GM19395 (cell line): ENCODE measurements around the gene MOB4.
"Not testable (repeated sequence)": the region's sequence is repeated elsewhere in the genome, so short reads cannot be mapped to it uniquely, and the experiment has no call there.

ENCODE experiments used
- ATAC-seq: cut with Tn5 transposase; IDR thresholded peaks from one replicate; pipeline ENCODE4 v1.9.1; 2021; ENCODE audit warnings: mild to moderate bottlenecking, moderate library complexity; ENCODE audit not compliant: unreplicated experiment

The MOB4 gene

GRCh38 chr2:197515739-197516392 is at the start of gene MOB4:
TSS of gene MOB4 (plus strand) at chr2:197516066. CDS start at chr2:197516087, 21 bp downstream.
- peak; percentile 96 for ATAC-seq

DNA sequence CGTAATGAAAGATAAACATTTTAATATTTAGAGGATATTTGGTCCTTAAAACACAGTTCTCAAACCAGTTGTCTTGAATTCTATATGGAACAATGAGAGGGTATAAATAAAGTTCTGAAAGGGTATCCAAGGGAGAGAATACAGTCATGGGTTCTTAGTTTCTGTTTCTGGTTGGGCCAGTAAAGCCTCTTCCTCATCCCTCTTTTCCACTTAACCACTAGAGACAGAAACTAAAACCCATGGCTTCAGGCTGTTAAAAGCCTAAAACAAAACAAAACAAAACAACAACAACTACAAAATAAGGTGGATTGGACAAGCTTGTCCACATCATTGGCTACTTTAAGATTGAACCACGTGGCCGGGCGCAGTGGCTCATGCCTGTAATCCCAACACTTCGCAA is 43.7 kb upstream of the MOB4 start:
- no peak for ATAC-seq

DNA sequence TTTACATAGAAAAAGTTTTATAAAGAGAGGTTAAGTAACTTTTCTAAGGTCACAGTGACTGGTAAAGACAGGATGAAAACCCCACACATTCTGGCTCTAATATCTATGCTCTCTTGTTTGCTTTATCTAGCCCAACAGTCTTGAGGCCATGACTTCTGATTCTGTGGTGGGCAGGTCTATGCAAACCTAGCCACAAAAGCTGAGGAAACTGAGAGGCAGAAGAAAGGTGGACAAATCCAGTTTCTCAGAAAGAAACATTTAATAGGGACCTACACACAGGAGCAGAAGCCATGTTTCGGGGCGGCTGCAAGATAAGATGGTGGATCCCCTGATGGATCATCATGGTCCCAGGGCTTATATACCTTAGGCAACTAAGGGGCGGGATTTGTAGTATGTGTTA is 38.1 kb upstream of the MOB4 start:
- ATAC-seq: no peak

DNA sequence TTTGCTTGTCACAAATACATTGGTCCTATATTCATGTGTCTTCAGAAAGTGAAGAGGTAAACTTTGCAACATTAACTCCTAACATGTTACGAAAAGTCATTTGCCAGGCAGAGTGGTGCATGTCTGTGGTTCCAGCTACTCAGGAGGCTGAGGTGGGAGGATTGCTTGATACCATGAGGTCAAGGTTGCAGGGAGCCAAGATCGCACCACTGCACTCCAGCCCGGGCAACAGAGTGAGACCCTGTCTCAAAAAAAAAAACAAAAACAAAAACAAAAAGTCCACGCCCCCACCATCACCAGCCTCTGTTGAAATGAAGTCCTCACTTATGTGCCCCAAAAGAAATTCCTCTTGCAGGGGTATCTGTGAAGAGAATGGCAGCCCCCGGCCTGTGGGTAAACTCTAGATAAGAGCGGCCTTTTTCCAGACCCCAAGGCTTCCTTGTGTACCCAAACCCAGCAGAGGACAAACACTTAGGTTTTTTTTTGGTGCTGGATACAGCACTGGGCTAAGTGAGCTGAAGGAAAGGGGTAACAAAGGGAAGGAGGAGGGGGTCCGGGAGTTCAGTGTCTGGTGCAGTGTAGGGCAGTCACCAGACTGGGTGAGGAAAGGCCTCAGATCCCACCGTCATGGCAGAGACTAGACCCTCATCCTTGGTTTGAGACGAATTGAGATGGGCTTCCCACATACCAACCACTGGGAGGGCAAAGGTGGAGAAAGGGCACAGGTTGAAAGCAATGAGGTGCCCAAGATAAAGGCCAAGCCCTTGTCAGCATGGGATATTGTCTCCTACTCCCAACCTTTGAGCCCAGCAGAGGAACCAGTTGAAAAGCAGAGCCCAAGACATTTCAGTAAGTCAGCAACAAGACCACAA is 35.5 kb upstream of the MOB4 start:
- no peak for ATAC-seq

GRCh38 chr2:197484248-197484647 is 31.6 kb upstream of the MOB4 start:
- ATAC-seq: not testable (repeated sequence)

DNA sequence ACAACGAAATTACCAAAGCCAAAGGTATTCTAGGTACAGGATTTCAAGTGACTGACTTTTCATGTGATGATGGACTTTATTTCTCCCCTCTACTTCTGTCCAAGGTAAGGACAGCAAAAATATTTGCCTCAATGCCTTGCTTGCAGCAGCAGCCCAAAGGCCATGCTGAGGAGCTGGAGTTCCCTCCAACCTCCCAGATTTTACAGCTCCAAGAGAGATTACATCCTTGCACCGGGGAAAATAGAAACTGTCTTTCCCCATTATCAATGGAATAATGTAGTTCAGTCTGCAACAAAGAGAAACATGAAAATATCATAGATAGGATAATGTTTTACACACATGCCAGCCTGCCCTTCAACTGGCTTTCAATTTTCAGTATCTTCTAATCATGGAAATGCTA is 29.7 kb upstream of the MOB4 start:
- no peak for ATAC-seq

DNA sequence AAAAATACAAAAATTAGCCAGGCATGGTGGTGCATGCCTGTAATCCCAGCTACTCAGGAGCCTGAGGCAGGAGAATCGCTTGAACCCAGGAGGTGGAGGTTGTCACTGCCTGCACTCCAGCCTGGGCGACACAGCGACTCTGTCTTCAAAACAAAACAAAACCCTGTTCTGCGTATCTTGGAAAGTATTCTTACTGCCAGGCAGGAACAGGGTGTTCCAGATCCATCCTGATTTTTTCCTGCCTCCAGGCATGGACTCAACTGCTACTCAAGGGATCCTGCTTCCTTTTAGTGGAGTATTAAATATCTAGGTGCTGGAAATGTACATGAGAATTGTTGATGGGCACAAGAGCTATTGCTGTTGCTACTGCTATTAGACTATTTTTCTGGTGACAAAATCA is 28.5 kb upstream of the MOB4 start:
- no peak for ATAC-seq

DNA sequence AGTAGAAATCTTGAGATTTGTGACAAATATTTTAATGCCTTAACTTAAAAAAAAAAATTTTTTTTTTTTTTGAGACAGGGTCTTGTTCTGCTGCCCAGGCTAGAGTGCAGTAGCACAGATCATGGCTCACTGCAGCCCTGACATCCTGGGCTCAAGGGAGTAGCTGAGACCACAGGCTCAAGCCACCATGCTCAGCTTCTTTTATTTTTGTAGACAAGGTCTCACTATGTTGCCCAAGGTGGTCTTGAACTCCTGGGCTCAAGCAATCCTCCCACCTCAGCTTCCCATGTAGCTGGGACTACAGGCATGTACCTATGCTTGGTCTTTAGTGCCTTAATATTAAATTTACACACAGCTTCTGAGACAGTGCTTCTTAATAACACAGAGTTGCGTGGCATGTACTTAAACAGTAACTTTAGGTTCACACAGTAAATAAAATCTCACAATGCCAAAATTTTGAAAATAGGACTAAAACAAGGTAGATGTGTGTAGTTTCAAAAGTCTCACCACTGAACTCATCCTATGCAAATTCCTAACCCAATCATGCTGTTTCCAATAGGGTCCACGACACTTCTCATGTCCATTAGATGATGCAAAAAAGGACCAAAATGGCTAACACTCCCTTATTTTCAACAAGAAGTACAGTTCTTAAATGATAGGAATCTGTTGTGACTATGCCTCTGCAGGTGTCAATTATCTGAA is 20.3 kb upstream of the MOB4 start:
- ATAC-seq: no peak

- no peak for ATAC-seq
Measured at GRCh38 chr2:197496695-197497094, 19.2 kb upstream of the MOB4 start.

DNA sequence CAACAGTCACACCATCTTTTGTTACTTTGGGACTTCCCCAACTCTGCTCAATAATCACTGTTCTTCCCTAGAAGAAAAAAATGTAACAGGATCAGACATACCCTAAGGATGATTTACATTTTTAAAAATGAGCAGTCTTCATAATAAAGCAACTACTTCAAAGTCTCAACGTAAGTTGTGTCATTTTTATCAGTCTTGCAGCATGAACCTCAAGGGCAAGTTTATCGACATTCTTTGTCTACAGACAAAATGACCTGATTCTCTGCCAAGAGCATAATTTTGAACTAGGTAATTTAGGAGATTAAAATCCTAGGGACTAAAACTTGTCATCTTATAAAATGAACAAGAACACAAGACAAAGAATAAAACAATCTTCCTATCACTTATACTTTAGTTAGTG is 18.5 kb upstream of the MOB4 start:
- no peak for ATAC-seq

GRCh38 chr2:197498235-197498936 is 17.5 kb upstream of the MOB4 start:
- no peak for ATAC-seq

DNA sequence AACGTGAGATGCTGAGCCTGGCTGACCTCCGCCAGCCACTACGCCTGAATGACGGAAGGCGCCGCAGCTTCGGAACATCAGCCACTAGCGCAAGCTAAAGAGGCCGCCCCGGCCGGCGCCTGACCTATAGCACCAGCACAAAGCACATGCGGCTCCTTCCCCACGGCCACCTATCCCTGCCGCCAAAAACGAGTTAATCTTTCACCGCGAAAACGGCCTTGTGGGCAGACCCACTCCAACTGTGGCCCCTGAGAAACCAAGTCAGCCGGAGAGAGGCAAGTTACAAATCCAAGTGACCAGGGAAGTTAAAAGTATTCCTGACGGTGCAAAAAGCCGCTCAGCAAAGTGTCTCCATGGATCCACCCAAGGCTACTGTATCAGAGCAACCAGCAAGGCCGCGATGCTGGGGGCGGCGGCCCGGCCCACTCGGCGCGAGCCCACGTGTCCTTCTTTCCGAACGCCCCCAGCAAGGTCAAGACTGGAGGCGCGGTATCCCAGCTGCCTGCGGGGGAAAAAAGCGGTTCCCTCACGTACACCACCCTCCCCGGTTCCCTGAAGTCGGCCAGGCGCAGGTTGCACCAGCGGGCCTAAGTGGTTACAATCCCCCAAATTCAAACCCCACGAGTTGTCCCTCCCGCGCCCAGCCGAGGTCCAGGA is 16.8 kb upstream of the MOB4 start:
- ATAC-seq: peak; percentile 24

- peak; percentile 85 for ATAC-seq
Measured at GRCh38 chr2:197499594-197500502, 16.0 kb upstream of the MOB4 start, which contains the start of the genes HSPD1 and HSPE1. TSS of gene HSPD1 (minus strand) at chr2:197499840. CDS start at chr2:197498848, 992 bp downstream. TSS of gene HSPE1 (plus strand) at chr2:197500379. CDS start at chr2:197500437, 58 bp downstream.

GRCh38 chr2:197500503-197501131 is 15.2 kb upstream of the MOB4 start:
- ATAC-seq: peak; percentile 3

DNA sequence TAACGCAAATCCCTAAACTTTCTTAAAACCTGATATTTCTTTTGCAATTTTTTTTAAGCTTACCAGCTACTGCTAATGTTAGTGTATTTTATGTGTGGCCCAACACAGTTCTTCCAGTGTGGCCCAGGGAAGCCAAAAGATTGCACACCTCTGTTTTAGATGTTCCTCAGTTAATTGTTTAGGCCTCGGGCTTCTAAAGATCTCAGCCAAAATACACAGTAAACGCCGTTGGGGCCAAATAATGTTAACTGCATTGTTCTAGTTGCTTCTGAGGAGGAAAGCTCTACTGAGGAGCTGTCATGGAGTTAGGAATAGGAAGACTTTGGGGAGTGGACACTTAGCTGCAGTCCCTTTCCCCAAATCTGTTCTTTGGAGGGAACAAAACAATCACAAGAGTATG is 13.7 kb upstream of the MOB4 start:
- ATAC-seq: no peak

- ATAC-seq: no peak
Measured at GRCh38 chr2:197502685-197503084, 13.2 kb upstream of the MOB4 start.

DNA sequence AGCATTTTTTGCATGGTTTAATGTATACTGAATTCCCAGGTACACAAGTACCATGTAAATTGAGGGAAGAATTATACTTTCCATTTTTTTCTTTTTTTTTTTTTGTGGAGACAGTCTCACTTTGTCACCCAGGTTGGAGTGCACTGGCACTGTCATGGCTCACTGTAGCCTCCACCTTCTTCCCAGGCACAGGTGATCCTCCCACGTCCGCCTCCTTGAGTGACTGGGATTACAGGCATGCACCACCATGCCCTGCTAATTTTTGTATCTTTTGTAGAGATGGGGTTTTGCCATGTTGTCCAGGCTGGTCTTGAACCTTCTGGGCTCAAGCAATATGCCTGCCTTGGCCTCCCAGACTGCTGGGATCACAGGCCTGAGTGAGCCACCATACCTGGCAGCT is 11.9 kb upstream of the MOB4 start:
- ATAC-seq: no peak

- no peak for ATAC-seq
Measured at GRCh38 chr2:197504512-197504911, 11.4 kb upstream of the MOB4 start.

GRCh38 chr2:197506658-197507057 is 9.2 kb upstream of the MOB4 start:
- ATAC-seq: no peak
